HepG2 (cell line): Measurements from ENCODE around the gene FNIP2. TPM values are rescaled to one million over a fixed set of nuclear protein-coding genes. Genes with fewer than 3 reads are reported as not detected.
A peak's percentile ranks its signal among the peaks of the same experiment; 100 is the strongest.

Experiments used
- ARID3A ChIP-seq: IDR thresholded peaks from 2 replicates; pipeline ENCODE4 v1.6.1; 2012; ENCODE audit warnings: low read depth, low read length, improper control_type of control experiment
- ASH2L ChIP-seq: fragments of 300-600, 200-600 bp; sonication (generic); IDR thresholded peaks from 2 replicates; pipeline ENCODE4 v1.7.0; 2017; ENCODE audit warnings: low read depth, mild to moderate bottlenecking, moderate library complexity, mixed read lengths, low read length; ENCODE audit not compliant: insufficient read length
- DZIP1 ChIP-seq: sonication (generic); formaldehyde crosslinking; IDR thresholded peaks from 2 replicates; pipeline ENCODE4 v1.5.0; 2020; ENCODE audit warnings: mild to moderate bottlenecking, missing genetic modification reagents
- KIAA2018 ChIP-seq: sonication (generic); formaldehyde crosslinking; IDR thresholded peaks from 2 replicates; pipeline ENCODE4 v1.5.0; 2020; ENCODE audit warnings: mild to moderate bottlenecking, missing genetic modification reagents, borderline replicate concordance
- UBTF ChIP-seq: sonication (generic); formaldehyde crosslinking; IDR thresholded peaks from 2 replicates; pipeline ENCODE4 v1.4.0; 2020; ENCODE audit warnings: mild to moderate bottlenecking, missing genetic modification reagents
- ZBTB4 ChIP-seq: sonication (generic); formaldehyde crosslinking; IDR thresholded peaks from 2 replicates; pipeline ENCODE4 v1.4.0; 2020; ENCODE audit warnings: missing genetic modification reagents, mild to moderate bottlenecking, borderline replicate concordance
- ZC3H13 ChIP-seq: sonication (generic); formaldehyde crosslinking; IDR thresholded peaks from 2 replicates; pipeline ENCODE4 v1.8.1; 2023; ENCODE audit warnings: mild to moderate bottlenecking, missing genetic modification reagents, moderate library complexity
- ZNF543 ChIP-seq: sonication (generic); formaldehyde crosslinking; IDR thresholded peaks from 2 replicates; pipeline ENCODE4 v1.4.0; 2020; ENCODE audit warnings: mild to moderate bottlenecking, missing genetic modification reagents
- polyA plus RNA-seq, 8 experiments: library from polyadenylated mRNA; depleted of rRNA in 3 of 8; stranded (reverse) in 7 of 8; unstranded in 1 of 8; fragments of >200 nt; fragmentation: Illumina TruSeq in 4 of 8; extraction: Trizol in 4 of 8; gene quantifications; 2 replicates each; pipeline versions ENCODE4 v1.2.1 to v1.2.3, GENCODE V29; 2011 to 2016; ENCODE audit warnings: low read depth in 4 of 8, missing spikeins in 1 of 8, mixed read lengths in 1 of 8; ENCODE audit not compliant: insufficient read depth in 1 of 8
- total RNA-seq, 5 experiments: library from RNA; depleted of rRNA; stranded (reverse); fragments of >200 nt; fragmentation: Illumina TruSeq; extraction: Trizol; gene quantifications; 2 replicates each; pipeline ENCODE4 v1.2.3, GENCODE V29; 2016; ENCODE audit warnings: low read depth in 1 of 5

The FNIP2 gene
- total and polyA plus RNA-seq, 2 of the 13 experiments (the other 11 are each of a cell fraction or from before 2014, with no cell fraction given), result 15.5 to 21.0 TPM

- TF ChIP-seq KIAA2018 (CRISPR knock-in tag) (0 out of 2 replicates have a peak, but pooled peaks have one; percentile 28), ARID3A (no peak), UBTF (CRISPR knock-in tag) (peak; percentile 53; the same call in 1 of the 2 replicates), DZIP1 (no peak), ASH2L (peak; percentile 68), ZNF543 (CRISPR knock-in tag) (0 out of 2 replicates have a peak, but pooled peaks have one; percentile 43), ZC3H13 (CRISPR knock-in tag) (no peak), ZBTB4 (CRISPR knock-in tag) (no peak)
These were observed at the start of gene FNIP2 (continued) for GRCh38 chr4:158768555-158769174.
